Measurements from ENCODE around the gene ZNF593OS. TPM values are rescaled to one million over a fixed set of nuclear protein-coding genes. Genes with fewer than 3 reads are reported as not detected.

Gene ZNF593OS
- total RNA-seq, 3 donors from 2014 or later: not detected

DNA sequence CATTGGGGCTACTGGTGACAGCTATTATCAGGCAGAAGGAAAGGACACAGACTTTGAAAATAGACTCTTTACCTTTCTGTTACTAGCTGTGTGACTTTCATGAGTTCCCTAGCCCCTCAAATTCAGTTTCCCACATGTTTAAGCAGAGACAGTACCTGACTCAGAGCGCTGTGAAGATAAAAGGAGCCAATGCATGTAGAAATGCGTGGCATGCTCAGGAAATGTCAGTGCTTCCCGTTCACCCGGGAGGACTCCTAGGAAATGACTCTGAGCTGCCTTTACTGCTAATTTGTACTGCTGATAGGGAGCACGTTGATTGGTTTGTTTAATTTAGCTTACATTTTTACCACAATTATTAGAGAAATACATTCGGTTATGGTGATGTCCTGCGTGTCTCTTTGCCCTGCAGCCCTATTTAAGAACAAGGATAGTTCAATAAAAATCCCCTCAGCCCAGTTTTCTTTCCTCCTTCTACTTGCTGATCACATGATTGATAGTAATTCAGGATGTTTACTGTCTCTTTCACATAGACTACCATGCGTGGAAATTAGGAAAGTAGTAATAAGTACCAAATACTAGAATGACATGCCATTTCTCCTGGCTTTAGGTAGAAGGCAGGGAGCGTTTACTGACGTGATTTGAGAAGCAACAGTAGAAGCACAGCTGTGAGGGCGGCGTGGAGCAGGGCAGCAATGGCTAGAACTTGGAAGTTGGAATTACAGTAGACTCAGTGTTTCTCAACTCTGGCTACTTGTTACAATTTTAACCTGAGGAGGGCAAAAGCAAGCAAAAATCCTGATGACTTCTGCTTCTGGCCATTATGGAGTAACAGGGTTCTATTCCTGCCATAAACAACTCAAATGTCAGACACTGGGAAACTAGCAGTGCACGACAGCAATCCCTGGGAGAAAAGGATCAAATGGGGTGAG, 44.1 kb downstream of the ZNF593OS start:
- Histone ChIP-seq H3K27ac (peak overlapping the region; percentile 19 to 78), H3K4me3 (no peak overlapping the region), H3K27me3 (no peaks in the 10 kb centered on the region), H3K9me3 (no peaks in the 10 kb centered on the region), H3K36me3 (no peaks in the 10 kb centered on the region), H3K4me1 (no peaks in the 10 kb centered on the region)
- DNase-seq (ENCODE audit: low spot score in 2 of 2): no peak
- no peak for TF ChIP-seq POLR2A (IDR thresholded peaks at IDR 0.05)
- TF ChIP-seq, protein P1, sequence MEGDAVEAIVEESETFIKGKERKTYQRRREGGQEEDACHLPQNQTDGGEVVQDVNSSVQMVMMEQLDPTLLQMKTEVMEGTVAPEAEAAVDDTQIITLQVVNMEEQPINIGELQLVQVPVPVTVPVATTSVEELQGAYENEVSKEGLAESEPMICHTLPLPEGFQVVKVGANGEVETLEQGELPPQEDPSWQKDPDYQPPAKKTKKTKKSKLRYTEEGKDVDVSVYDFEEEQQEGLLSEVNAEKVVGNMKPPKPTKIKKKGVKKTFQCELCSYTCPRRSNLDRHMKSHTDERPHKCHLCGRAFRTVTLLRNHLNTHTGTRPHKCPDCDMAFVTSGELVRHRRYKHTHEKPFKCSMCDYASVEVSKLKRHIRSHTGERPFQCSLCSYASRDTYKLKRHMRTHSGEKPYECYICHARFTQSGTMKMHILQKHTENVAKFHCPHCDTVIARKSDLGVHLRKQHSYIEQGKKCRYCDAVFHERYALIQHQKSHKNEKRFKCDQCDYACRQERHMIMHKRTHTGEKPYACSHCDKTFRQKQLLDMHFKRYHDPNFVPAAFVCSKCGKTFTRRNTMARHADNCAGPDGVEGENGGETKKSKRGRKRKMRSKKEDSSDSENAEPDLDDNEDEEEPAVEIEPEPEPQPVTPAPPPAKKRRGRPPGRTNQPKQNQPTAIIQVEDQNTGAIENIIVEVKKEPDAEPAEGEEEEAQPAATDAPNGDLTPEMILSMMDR (IDR thresholded peaks at IDR 0.05): no peak
- TF ChIP-seq POLR2AphosphoS5 (IDR thresholded peaks at IDR 0.05): no peak
- intact Hi-C loops (cut with DNase I; ENCODE audit: low total_unique reads): no loop called here

DNA sequence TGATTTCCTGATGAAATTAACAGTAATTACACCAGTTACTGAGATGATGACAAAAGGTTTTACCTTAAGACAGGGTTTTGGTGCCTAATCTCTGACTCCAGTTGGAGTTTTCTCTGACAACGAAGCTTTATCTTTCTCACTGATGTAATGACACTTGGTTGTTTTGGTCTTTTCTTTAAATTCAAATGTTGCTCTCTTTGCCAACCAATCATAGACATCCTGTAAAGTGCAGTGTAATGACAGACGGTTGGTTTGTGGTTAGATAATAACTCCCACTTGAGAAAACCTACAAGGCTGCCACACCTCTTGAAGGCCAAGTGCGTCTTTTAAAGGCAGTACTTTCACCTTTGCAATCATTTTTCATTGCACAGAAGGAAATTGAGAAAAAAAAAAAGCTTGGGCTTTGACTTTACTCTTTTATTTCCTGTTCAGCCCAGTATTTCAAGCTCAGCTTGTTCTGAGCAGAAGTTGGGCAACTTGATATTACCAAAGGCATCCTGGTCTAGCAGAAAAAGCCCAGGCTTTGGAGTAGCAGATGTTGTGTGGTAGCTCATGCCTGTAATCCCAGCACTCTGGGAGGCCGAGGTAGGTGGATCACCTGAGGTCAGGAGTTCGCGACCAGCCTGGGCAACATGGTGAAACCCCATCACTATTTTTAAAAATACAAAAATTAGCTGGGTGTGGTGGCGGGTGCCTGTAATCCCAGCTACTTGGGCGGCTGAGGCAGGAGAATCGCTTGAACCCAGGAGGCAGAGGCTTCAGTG, 45.1 kb downstream of the ZNF593OS start:
- H3K27me3 ChIP-seq: no peaks in the 10 kb centered on the region
- intact Hi-C loops (cut with DNase I; ENCODE audit: low total_unique reads): no loop called here
- TF ChIP-seq POLR2A (IDR thresholded peaks at IDR 0.05) (no peak), POLR2AphosphoS5 (IDR thresholded peaks at IDR 0.05) (peak in 1 of 3 donors; percentile 78)
- TF ChIP-seq, protein P1 (IDR thresholded peaks at IDR 0.05): no peak
- H3K27ac ChIP-seq: peak overlapping the region; percentile 67 to 78
- no peaks in the 10 kb centered on the region for H3K36me3 ChIP-seq
- H3K4me1 ChIP-seq: no peaks in the 10 kb centered on the region
- no peak overlapping the region for H3K4me3 ChIP-seq
- peak in 1 of 2 donors; percentile 48 for DNase-seq (ENCODE audit: low spot score in 2 of 2)
- no peaks in the 10 kb centered on the region for H3K9me3 ChIP-seq

DNA sequence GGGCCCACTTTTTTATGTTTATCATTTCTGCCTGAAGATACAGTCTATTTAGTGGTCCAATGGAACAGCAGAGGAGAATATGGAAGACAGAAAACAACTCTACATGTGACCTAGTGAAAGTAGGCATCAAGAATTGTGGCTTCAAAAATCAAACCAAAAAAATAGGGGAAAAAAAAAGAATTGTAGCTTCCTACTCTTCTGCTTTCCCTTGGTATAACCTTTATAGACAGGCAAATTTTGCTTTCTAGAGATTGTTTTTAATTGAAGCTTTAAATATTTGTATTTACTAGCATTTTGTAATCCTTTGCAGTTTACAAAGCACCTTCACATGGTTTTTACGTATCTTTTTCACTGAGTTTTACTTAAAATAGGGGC, 45.7 kb downstream of the ZNF593OS start:
- no peaks in the 10 kb centered on the region for H3K9me3 ChIP-seq
- no peaks in the 10 kb centered on the region for H3K27me3 ChIP-seq
- no peak for DNase-seq (ENCODE audit: low spot score in 2 of 2)
- H3K4me3 ChIP-seq: no peak overlapping the region
- no peaks in the 10 kb centered on the region for H3K36me3 ChIP-seq
- intact Hi-C loops (cut with DNase I; ENCODE audit: low total_unique reads): no loop called here
- TF ChIP-seq POLR2AphosphoS5 (IDR thresholded peaks at IDR 0.05): no peak
- TF ChIP-seq, protein P1 (IDR thresholded peaks at IDR 0.05): no peak
- TF ChIP-seq POLR2A (IDR thresholded peaks at IDR 0.05): no peak
- no peaks in the 10 kb centered on the region for H3K4me1 ChIP-seq
- peak overlapping the region; percentile 67 to 78 for H3K27ac ChIP-seq

DNA sequence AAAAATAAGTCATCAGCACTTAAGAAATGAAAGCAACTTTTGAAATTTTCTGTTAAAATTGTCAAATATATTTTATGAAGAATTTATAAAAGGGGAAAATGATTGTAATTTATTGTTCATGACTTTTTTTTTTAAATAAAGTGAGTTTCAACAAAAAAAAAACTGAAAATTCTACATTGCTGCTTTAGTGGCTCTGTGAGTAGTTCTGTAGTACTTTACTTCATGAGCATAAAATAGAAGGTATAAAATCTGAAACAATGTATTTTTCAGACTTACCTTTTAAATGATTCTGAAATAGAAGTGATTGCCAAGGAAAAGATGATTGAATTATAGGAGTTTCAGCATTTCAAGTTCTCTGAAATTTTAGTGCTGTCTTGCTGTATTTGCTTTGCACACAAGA, 46.2 kb downstream of the ZNF593OS start:
- Histone ChIP-seq H3K36me3 (no peaks in the 10 kb centered on the region), H3K27ac (peak overlapping the region in 1 of 2 donors; percentile 78), H3K27me3 (no peaks in the 10 kb centered on the region), H3K9me3 (no peaks in the 10 kb centered on the region), H3K4me3 (no peak overlapping the region), H3K4me1 (no peaks in the 10 kb centered on the region)
- no peak for TF ChIP-seq POLR2A (IDR thresholded peaks at IDR 0.05)
- TF ChIP-seq, protein P1 (IDR thresholded peaks at IDR 0.05): no peak
- no peak for TF ChIP-seq POLR2AphosphoS5 (IDR thresholded peaks at IDR 0.05)
- no peak for DNase-seq (ENCODE audit: low spot score in 2 of 2)
- intact Hi-C loops (cut with DNase I; ENCODE audit: low total_unique reads): no loop called here

Data from breast epithelium (tissue), 4 donors.